NCI-H524 (cell line): Measurements from ENCODE around the gene NDUFS1.
A peak's percentile ranks its signal among the peaks of the same experiment; 100 is the strongest.
"Not testable (repeated sequence)": the region's sequence is repeated elsewhere in the genome, so short reads cannot be mapped to it uniquely, and the experiment has no call there.

Experiments
- DNase-seq, 2 experiments: peaks; one replicate each; lab custom pipeline; 2025; lab: John Stamatoyannopoulos, UW

The NDUFS1 gene

DNA sequence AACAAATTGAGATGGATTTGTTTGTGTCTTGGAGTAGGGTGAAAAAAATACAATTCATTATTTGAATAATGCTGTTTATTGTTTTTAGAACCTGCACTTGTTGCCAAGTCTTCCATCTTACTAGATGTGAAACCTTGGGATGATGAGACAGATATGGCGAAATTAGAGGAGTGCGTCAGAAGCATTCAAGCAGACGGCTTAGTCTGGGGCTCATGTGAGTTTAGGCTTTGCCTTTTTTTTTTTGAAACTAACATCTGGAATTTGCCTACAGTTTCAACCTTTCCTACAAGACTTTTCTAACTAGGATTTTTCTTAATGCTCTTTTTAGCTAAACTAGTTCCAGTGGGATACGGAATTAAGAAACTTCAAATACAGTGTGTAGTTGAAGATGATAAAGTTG, 3.2 kb upstream of the NDUFS1 start:
- not testable (repeated sequence) for DNase-seq

DNA sequence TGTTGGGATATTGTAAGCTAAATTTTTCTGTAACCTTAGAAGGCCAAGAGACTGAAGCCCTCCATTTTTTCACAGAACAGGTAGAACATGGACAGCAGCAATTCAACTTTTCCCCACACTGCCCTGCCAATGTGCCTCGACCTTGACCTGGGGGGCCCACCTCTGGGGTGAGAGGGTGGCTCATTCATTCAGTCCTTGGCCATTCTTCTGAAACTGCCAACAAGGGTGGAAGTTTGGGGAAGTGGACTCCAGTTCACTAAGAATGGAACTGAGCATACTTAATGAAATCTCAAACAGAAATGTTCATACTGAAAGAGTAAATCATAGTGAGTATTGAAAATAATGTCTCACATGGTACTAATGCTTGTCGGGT, 1.5 kb upstream of the NDUFS1 start:
- DNase-seq = no peak

GRCh38 chr2:206160125-206160806, 1.0 kb upstream of the NDUFS1 start:
- DNase-seq = peak in 1 of 2 experiments; percentile 66

DNA sequence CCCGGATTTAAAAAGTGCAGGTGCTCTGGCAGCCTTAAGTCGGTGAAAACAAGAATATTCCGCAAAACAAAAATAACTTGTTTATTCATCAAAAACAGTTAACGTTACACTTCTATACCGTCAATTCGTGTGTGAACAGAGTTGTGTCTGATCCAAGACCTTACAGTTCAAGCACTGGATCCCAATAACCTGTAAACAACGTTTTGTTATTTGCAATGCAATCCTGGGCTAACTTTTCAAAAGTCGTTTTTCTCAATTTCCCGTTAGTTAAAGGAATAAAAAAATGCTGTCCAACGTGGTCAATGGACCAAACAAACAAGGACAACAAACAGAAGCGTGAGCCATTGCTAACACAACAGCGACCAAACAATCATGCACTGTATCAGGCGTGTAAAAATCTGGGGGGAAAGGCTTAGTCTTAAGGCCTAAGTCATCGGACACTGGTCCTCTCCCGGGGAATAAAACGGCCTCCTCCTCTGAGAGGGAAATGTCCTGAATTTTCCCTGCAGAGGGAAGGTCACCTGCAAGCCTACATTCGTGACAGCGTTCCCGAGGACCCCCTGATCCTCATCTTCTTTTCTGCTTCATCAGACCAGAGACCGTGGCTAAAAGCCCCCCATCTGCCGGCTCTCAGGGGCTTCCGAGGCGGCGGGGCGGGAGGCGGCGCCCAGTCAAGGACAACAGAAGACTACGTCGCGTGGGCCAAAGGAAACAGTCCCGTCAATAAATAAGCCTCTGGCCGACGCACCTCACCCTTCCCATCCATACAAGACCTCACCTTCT, 490 bp downstream of the NDUFS1 start:
- peak; percentile 46 to 48 for DNase-seq

DNA sequence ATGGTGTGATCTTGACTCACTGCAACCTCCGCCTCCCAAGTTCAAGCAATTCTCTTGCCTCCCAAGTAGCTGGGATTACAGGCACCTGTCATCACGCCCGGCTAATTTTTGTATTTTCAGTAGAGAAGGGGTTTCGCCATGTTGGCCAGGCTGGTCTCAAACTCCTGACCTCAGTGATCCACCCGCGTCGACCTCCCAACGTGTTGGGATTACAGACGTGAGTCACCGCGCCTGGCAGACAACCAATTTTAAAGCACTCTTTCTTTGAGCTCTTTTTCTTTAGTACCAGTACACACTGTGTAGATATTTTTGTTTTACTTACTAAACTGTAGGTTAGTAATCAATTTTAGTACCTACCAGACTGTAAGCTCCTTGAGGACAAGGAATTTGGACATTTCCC, 2.2 kb downstream of the NDUFS1 start:
- DNase-seq = not testable (repeated sequence)

DNA sequence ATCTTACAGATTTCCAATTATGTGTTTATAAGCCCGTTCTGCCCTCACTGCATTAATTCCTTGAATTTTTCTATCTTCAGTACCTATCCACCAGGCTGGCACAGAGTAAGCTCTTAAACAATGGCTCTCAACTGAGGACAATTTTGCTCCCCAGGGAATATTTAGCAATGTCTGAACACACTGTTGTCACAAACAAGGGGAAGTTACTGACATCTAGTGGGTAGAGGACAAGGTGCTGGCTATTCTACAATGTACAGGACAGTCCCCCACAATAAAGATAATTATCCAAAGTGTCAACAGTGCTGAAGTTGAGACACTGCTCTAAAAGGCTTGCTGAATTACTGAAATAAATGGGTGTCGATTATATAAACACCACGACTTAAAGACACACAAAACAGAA, 5.0 kb downstream of the NDUFS1 start:
- peak in 1 of 2 experiments; percentile 61 for DNase-seq

- DNase-seq = no peak
These were observed 8.6 kb downstream of the NDUFS1 start for GRCh38 chr2:206150631-206151030.

- no peak for DNase-seq
These were observed 9.1 kb downstream of the NDUFS1 start for GRCh38 chr2:206150168-206150567.

DNA sequence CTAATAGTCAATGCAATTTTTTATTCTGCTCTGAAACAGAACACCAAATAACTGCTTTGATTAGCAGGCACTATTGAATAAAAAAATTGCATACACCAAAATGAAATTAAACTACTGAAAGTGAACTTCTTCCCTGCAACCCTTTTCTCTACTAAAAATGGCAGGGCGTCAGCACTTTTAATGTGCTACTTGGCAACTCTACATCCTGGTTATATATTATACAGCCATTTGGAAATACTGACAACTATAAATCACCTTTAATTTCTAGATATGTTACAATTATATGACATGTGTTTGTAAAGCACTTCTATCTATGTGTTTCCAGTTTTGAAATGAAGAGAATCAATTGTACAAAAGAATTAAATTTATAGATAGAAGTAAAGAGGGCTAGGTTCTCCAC, 9.9 kb downstream of the NDUFS1 start:
- no peak for DNase-seq

GRCh38 chr2:206145665-206146064, 13.6 kb downstream of the NDUFS1 start:
- no peak for DNase-seq

- no peak for DNase-seq
These were observed 14.9 kb downstream of the NDUFS1 start for GRCh38 chr2:206144383-206144782.

- no peak for DNase-seq
These were observed 15.8 kb downstream of the NDUFS1 start for GRCh38 chr2:206143451-206143850.

DNA sequence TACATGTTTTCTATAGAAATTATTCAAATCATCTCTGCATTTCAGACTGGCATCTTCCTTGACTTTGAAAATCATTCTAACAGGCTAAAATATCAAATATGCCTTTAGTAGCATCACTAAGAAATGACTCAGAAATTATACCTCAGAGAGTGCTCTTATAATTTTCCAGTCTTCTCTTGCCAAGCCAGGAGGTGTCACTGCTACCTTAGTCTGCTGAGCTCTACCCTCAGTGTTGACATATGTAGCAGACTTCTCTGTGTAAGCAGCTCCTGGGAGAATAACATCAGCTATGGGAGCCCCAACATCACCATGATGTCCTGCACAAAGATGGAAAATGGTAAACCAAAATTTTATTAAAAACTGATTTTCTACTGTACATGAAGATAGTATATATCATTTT, 31.6 kb downstream of the NDUFS1 start:
- peak in 1 of 2 experiments; percentile 7 for DNase-seq

DNA sequence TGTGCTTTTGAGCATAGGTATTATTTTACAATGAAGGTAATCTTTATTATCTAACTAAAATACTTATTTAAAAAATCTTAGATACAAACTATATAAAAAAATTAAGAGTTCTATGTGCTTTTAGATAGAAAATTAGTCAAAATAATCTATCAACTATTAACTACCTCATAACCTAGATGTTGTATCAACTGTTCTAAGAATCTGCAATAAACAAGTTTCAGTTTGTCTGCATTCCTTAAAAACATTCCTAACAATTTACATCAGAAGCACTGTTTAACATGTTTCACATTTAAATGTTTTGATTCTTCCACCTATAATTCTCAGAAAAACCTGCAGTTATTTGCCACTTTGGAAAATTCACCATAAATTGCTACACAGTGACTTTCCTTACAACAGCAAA, 33.3 kb downstream of the NDUFS1 start:
- no peak for DNase-seq

GRCh38 chr2:206122569-206122968, 36.7 kb downstream of the NDUFS1 start:
- DNase-seq = not testable (repeated sequence)

DNA sequence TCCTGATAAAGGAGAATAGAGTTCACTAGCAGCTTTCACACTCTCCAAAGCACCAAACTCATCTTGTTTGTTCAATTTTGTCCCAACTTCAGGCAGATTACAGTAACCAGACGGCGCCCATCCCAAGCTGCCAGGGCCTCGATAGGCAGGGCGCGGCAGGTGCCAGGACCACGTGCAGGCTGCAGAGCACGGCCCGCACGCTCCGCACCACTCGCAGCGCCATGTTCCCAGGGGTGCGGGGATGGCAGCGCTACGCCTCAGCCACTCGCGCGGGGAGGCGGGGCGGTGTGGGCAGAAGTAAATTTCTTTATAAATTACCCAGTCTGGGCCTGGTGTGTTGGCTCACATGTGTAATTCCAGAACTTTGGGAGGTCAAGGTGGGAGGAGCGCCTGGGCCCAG, 43.0 kb downstream of the NDUFS1 start:
- no peak for DNase-seq

- DNase-seq = no peak
These were observed 44.1 kb downstream of the NDUFS1 start for GRCh38 chr2:206115026-206115578.

DNA sequence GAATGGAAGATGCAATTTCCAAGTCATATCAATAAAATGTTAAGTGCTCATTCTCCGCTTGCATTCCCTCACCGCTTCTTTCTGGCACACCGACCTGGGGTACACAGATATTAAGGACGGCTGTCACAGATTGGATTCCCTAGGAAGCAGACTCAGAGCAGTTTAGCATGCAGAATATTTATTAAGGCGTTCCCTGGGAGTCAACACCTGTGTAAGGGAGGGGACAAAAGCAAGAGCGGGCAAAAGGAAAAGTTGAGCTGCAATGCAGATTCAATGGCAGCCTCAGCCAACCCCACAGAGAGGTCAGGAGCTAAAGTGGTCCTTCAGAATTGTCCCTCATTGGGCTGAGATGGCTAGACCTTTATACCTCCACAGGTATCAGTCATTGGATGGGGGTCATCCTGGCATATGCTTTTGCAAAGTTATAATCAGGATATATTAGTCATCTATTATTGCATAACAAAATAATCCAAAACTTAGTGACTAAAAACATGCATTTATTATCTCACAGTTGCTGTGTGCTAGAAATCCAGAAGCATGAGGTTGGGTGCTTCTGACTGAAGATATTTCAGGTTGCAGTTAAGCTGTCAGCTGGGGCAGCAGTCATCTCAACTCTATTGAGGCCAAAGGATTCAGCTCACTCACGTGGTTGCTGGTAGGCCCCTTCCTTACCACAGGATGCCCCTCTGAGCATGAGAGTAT, 46.2 kb downstream of the NDUFS1 start:
- DNase-seq = no peak

DNA sequence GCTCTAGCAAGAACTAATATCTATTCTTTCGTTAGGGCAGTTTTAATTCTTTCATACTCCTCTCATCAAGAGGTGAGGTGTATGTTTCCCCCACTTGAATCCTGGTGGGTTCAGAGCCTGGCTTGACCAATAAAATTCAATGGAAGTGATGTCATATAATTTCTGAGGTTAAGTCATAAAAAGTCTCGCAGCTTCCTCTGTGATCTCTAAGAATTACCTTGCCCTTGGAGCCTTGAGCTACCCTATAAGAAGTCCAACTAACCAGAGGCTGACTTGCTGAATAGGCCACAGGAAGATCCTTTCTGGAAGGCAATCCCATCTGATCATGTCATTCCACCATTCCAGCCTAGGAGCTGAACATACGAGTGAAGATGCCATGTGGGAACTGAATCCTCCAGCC, 47.1 kb downstream of the NDUFS1 start:
- no peak for DNase-seq

- no peak for DNase-seq
These were observed 50.5 kb downstream of the NDUFS1 start for GRCh38 chr2:206108713-206109112.

DNA sequence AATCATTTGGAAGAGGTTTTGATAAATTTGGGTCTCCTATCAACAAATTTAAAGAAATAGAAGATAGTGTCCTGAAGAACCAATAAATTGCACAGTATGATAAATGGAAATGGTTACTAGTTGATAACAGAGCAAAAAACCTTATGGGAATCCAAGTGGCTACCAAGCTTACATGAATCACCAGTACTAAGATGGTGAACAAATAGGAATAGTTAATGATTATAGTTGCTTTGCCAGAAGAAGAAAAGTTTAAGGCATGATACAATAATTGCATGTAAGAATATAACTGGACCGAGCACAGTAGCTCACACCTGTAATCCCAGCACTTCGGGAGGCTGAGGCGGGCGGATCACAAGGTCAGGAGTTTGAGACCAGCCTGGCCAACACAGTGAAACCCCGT, 53.7 kb downstream of the NDUFS1 start:
- no peak for DNase-seq

DNA sequence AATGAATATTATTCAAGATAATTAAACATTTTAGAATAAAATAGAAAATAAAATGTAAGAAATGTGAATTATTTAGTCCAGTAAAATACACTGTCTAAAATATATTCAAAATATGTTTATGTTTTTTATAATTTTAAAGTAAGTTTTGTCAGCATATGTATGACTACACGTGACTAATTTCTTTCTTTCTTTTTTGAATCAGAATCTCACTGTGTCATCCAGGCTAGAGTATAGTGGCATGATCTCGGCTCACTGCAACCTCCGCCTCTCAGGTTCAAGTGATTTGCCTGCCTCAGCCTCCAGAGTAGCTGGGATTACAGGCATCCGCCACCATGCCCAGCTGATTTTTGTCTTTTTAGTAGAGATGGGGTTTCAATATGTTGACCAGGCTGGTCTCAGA, 54.2 kb downstream of the NDUFS1 start:
- DNase-seq = no peak

DNA sequence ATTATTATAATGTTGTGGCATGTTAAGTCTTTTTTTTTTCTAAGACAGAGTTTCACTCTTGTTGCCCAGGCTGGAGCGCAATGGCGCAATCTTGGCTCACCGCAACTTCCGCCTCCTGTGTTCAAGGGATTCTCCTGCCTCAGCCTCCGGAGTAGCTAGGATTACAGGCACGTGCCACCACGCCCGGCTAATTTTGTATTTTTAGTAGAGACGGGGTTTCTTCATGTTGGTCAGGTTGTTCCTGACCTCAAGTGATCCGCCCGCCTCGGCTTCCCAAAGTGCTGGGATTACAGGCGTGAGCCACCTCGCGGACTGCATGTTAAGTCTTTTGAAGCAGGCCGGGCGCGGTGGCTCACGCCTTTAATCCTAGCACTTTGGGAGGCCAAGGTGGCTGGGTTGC, 60.4 kb downstream of the NDUFS1 start:
- not testable (repeated sequence) for DNase-seq
